ENCODE measurements around the gene RGL2.

Gene RGL2

GRCh38 chr6:33316603-33317418 is 18.1 kb upstream of the RGL2 start:
- in situ Hi-C loops (cut with MboI; ENCODE audit: low sequenced_read_pairs) = no loop called here

- in situ Hi-C loops (cut with MboI; ENCODE audit: low sequenced_read_pairs) = no loop called here
Measured at GRCh38 chr6:33315793-33316602, 17.3 kb upstream of the RGL2 start.

GRCh38 chr6:33314943-33315792 is 16.4 kb upstream of the RGL2 start:
- in situ Hi-C loops (cut with MboI; ENCODE audit: low sequenced_read_pairs) = no loop called here

- in situ Hi-C loops (cut with MboI; ENCODE audit: low sequenced_read_pairs) = no loop called here
Measured at GRCh38 chr6:33314515-33314942, 15.8 kb upstream of the RGL2 start.

GRCh38 chr6:33313709-33314514 is 15.2 kb upstream of the RGL2 start, which contains the start of gene TAPBP:
Gene TAPBP, minus strand, starts transcription at chr6:33314078. Its CDS starts 37 bp downstream, at chr6:33314041.
- in situ Hi-C loops (cut with MboI; ENCODE audit: low sequenced_read_pairs) = no loop called here

- in situ Hi-C loops (cut with MboI; ENCODE audit: low sequenced_read_pairs) = no loop called here
Measured at GRCh38 chr6:33313105-33313708, 14.5 kb upstream of the RGL2 start.

- in situ Hi-C loops (cut with MboI; ENCODE audit: low sequenced_read_pairs) = no loop called here
Measured at GRCh38 chr6:33312361-33313104, 13.8 kb upstream of the RGL2 start.

- in situ Hi-C loops (cut with MboI; ENCODE audit: low sequenced_read_pairs) = no loop called here
Measured at GRCh38 chr6:33306356-33306755, 7.6 kb upstream of the RGL2 start.

- in situ Hi-C loops (cut with MboI; ENCODE audit: low sequenced_read_pairs) = no loop called here
Measured at GRCh38 chr6:33305052-33305451, 6.3 kb upstream of the RGL2 start.

- in situ Hi-C loops (cut with MboI; ENCODE audit: low sequenced_read_pairs) = no loop called here
Measured at GRCh38 chr6:33304216-33304615, 5.5 kb upstream of the RGL2 start.

GRCh38 chr6:33301877-33302276 is 3.1 kb upstream of the RGL2 start:
- in situ Hi-C loops (cut with MboI; ENCODE audit: low sequenced_read_pairs) = no loop called here

- in situ Hi-C loops (cut with MboI; ENCODE audit: low sequenced_read_pairs) = no loop called here
Measured at GRCh38 chr6:33299237-33299944, 649 bp upstream of the RGL2 start.

GRCh38 chr6:33297956-33298772 is 578 bp downstream of the RGL2 start:
- in situ Hi-C loops (cut with MboI; ENCODE audit: low sequenced_read_pairs) = no loop called here

- in situ Hi-C loops (cut with MboI; ENCODE audit: low sequenced_read_pairs) = no loop called here
Measured at GRCh38 chr6:33297406-33297955, 1.3 kb downstream of the RGL2 start.

GRCh38 chr6:33296797-33297405 is 1.8 kb downstream of the RGL2 start:
- in situ Hi-C loops (cut with MboI; ENCODE audit: low sequenced_read_pairs) = no loop called here

GRCh38 chr6:33295621-33296369 is 2.9 kb downstream of the RGL2 start:
- in situ Hi-C loops (cut with MboI; ENCODE audit: low sequenced_read_pairs) = no loop called here

Measured in HL-60/S4 treated with retinoic acid at 250 ng/mL for 4 days and 3 days (cell line).